HT1080 (cell line): Measurements from ENCODE around the gene IDE. TPM values are rescaled to one million over a fixed set of nuclear protein-coding genes. Genes with fewer than 3 reads are reported as not detected.

Source experiments
- DNase-seq: peaks from one replicate; pipeline ENCODE4 v3.0.0-alpha.2; 2015; ENCODE audit warnings: low read depth
- total RNA-seq: library from RNA; depleted of rRNA; stranded (reverse); fragments of >200 nt; shearing (Covaris generic); gene quantifications from 2 replicates; pipeline ENCODE4 v1.2.3, GENCODE V29; 2014

IDE gene
- total RNA-seq, 1 experiment from 2014 or later, result 26.0 TPM

GRCh38 chr10:92567952-92568600 is 5.8 kb downstream of the IDE start:
- peak; percentile 56 for DNase-seq

GRCh38 chr10:92562424-92562823 is 11.5 kb downstream of the IDE start:
- DNase-seq, result no peak

DNA sequence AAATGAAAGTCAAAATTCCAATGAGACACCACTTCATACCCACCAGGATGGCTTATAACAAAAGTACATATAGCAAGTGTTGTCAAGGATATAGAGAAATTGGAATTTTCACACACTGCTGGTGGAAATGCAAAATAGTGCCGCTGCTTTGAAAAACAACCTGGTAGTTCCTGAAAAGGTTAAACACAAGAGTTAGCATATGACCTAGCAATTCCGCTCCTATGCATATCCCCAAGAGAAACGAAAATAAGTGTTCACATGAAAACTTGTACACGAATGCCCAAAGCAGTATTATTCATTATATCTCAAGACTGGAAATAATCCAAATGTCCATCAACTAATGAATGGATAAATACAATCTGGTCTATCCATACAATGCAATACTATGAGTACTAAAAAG is 14.8 kb downstream of the IDE start:
- no peak for DNase-seq

DNA sequence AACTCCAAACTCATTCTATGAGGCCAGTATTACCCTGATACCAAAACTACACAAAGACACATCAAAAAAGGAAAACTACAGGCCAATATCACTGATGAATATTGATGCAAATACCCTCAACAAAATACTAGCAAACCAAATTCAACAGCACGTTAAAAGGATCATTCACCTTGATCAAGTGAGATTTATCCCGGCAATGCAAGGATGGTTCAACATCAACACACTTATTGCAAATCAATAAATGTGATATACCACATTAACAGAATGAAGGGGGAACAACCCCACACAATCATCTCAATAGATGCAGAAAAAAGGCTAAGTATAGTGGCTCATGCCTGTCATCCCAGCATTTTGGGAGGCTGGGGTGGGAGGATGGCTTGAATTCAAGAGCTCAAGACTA is 19.9 kb downstream of the IDE start:
- no peak for DNase-seq

- no peak for DNase-seq
These were observed 21.6 kb downstream of the IDE start for GRCh38 chr10:92552310-92552709.

DNA sequence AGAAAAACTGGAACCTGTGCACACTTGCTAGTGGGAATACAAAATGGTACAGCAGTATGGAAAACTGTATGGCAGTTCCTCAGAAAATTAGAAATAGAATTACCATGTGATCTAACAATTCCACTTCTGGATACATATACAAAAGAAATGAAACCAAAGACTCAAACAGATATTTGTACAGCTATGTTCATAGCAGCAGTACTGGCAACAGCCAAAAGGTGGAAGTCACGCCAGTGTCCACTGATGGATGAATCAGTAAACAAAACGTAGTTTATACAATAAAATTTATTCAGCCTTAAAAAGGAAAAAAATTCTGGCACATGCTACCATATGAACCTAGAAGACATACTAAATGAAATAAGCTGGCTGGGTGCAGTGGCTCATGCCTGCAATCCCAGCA is 23.0 kb downstream of the IDE start:
- DNase-seq, result no peak

GRCh38 chr10:92547676-92548075 is 26.2 kb downstream of the IDE start:
- DNase-seq, result no peak

DNA sequence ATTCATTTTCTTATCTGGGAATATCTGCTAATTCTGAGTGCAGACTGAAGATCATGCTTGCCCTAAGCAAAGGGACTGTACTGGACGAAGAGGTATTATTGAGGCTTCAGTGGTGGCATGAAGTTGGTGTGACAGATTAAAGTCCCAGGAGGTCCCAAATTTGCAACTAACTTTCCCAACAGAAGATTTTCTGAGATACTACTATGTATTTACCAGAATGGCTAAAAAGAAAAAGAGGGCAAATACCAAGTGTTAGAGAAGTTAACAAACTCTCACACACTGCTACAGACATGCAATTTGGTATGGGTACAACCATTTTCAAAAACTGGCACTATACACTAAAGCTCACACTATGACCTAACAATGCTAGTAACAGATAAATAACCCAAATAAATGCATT is 28.3 kb downstream of the IDE start:
- no peak for DNase-seq

GRCh38 chr10:92544296-92544695 is 29.6 kb downstream of the IDE start:
- DNase-seq, result peak; percentile 52

DNA sequence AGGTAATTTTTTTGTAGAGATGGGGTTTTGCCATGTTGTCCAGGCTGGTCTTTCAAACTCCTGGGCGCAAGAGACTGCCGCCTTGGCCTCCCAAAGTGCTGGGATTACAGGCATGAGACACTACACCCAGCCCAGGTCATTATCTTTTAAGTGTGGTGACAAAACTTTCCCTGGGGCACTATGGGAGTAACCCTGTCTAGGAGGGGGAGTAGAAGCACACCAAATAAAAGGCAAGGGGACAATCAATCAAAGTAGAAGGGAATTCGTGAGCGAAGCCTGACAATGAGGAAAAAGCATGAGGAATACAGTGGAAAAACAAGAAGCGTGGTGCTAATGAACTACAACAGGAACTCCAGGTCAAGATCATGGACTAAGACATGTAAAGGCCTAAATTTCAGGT is 31.4 kb downstream of the IDE start:
- no peak for DNase-seq

GRCh38 chr10:92541583-92541982 is 32.3 kb downstream of the IDE start:
- DNase-seq, result no peak

DNA sequence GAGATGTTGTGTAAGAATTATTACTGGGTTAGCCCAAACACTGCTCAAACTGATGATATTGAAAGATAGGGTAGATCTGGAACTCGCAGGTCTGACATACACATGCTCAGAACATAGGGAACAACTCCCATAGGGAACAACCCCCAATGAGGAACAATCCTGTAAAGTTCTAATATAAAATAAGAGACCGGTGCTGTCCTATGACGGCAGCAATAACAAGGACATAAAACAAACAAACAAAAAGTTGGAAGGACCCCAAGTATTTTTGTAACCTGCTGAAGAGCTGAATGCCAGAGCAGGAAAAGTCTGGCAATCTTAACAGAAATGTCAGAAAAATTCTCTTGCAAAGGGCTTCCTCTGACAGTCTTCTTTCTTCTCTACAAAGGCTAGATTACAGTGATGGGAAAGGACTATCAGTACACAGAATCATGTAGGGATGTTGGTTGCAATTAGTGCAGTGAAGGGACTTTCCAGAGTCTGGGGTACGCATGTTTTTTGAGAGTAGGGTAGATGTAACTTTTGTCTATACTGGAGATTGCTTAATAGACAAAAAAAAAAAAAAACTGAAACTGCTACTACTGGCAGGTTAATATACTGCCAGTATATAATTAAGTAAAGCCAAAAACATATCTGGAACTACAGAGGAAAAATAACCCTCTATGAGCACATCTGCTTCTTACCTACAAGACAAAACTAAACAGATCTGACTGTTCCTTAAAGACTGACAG is 35.5 kb downstream of the IDE start:
- DNase-seq, result no peak

GRCh38 chr10:92530891-92531535 is 42.9 kb downstream of the IDE start:
- no peak for DNase-seq

GRCh38 chr10:92530421-92530820 is 43.5 kb downstream of the IDE start:
- no peak for DNase-seq

- no peak for DNase-seq
These were observed 46.2 kb downstream of the IDE start for GRCh38 chr10:92527716-92528115.

- DNase-seq, result no peak
These were observed 50.3 kb downstream of the IDE start for GRCh38 chr10:92523639-92524038.

DNA sequence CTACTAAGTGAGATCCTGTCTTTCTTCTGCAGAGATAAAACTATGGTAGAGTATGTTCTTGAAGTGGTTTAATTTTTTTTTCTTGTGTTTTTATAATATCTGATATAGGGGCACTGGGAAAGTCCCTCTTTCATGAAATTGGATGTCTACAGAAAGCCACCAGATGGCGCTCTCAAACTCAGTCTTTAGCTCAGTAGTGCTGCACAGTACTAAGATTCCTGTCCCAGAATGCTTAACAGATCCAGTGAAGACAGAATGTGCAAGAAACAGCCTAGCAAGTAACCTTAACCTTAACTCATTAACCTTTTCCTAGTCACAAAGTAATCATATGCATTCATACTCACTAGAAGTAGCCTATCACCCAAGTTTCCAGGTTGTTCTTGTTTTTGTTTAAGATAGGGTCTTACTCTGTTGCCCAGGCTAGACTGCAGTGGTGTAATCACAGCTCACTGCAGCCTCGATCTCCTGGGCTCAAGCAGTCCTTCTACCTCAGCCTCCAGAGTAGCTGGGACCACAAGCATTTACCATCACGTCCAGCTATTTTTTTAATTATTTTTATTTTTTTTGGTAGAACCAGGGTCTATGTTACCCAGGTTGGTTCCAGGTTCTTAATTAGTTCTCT is 56.7 kb downstream of the IDE start:
- peak; percentile 63 for DNase-seq

DNA sequence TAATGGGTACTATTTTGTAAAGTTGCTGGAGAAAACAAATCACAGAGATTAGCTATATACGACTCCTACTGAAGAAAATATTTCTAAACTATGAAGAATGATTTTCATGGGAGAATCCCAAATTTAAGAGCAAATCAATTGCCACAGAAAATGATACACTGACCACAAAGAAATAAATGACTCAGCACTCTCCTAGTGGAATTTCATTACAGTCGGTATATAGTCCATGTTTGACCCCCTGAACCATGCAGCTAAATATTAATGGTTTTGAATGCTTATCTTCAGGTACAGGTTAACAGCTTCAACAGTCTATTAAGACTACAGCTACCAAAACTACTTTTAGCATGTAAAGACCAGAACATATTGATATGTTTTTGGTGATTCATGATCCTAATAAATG is 65.0 kb downstream of the IDE start:
- no peak for DNase-seq

DNA sequence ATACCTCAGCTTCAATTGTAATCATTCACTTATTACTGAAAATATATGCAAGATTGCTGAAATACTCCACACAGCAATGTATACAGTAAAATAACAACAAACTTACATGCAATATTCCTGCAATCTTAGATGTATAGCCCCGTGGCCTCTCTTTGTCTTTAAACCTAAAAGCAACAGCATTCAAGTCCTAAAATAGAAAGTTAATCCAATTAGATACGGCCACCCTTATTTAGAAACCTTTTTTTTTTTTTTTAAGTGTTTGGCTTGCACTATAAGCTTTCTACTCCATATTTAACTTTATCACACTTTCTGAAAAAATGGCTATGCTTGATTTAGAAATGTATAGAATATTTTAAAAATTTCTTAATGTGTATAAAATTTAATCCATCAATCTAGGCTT is 67.6 kb downstream of the IDE start:
- no peak for DNase-seq

DNA sequence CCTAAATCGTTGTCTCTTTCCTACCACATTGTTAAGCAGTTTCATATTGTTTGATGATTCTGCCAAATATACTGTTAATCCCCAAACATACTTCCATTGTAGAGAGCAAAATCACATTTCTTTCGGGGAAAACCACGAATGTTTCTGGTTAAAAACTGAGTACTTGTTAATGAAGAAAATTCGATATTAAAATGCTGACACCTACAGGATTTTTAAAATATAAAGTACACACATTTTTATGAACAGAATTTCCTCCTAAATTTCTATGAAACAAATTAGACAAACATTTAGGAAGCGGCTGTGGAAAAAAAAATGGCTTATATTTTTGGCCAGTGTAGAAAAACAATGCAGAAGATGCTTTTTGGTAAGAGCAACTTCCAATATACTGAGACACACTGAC is 68.8 kb downstream of the IDE start:
- no peak for DNase-seq

DNA sequence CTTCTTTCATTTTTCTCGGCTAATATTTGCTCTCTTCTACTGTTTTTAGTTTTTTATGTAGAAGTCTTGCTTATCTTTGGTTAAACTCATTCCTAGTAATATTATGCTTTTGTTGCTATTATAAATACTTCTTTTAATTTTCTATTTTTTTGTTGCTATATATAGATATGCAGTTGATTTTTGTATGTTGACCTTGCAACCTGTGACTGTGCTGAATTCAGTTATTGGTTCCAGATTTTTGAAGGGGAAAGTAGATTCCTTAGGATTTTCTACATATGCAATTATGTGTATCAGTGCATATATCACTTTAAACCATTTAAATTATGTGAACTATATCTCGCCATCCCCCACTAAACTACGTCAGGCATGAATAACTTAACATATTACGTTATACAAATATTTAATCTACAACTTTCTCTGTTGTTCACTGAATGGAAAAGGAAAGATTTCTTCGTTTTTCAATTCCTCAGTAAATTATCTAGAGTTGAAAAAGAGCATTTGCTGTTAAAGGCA is 71.5 kb downstream of the IDE start:
- no peak for DNase-seq

DNA sequence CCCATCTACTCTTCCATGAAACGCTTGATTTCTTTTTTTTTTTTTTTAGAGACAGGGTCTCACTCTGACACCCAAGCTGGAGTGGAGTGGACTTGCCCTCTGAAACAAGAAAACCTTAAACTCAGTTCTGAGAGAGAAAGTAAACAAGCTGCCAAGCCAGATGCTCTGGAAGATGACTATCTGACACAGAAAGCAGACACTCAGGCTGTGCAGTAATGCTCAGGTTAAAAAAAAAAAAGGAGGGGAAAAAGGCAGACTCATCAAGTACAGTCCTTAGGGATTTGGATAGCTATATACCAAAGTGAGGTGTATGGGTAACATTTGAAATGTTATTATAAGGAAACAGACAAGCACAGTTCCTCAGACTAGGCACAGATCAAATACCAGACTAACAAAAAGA is 80.5 kb downstream of the IDE start:
- no peak for DNase-seq
